Measurements from ENCODE around the gene RNF214.
A peak's percentile ranks its signal among the peaks of the same experiment; 100 is the strongest.
"Not testable (repeated sequence)": the region's sequence is repeated elsewhere in the genome, so short reads cannot be mapped to it uniquely, and the experiment has no call there.

Gene RNF214

GRCh38 chr11:117232911-117233409 is 489 bp downstream of the RNF214 start:
- no peak for DNase-seq

DNA sequence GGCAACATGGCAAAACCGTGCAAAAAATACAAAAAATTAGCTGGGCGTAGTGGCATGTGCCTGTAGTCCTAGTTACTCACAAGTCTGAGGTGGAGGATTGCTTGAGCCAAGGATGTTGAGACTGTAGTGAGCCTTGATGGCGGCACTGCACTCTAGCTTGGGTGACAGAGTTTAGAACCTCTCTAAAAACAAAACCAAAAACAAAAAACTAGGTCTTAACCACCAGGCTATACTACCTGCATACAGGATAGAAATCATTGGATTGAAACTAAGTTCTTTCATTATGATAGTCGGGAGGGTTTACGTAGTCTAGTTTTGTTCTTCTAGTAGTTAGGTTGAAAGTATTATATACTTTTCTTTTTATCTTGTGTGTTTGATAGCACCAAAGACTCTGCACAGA is 5.8 kb downstream of the RNF214 start:
- peak; percentile 22 for DNase-seq

DNA sequence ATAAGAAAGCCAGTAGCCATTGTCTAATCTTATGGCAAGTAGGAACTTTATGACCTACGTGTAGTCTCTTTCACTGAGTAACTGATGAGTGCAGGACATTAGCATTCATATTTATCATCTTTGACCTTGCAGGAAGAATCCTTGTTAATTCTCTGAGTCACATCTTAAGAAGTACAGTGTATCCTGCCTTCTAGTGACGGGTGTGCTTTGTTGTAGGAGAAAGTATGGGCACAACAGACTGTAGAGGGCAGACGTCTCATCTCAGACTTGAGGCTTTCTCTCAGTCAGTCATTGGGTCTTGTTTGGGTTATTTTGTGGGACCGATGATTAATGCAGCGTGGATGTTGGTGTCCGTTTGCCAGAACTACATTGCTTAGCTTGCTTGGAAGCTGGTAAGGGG is 6.8 kb downstream of the RNF214 start:
- no peak for DNase-seq

DNA sequence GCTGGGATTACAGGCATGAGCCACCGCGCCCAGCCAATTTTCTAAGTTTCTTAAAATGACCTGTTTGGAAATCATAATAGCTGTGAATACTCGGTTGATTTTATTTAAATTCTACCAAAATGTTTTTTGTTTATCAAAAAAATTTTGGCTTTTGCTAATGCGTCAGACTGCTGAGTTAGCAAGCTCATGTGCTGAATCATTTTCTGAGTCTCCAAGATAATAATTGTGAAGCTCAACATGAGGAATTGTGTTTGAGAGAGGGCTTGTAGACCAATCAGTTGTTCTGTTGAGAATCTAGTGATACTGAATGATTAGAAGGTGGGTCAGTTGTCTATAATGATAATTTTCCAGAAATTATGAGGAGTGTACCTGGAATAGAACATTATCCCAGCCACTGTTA is 15.9 kb downstream of the RNF214 start:
- no peak for DNase-seq

DNA sequence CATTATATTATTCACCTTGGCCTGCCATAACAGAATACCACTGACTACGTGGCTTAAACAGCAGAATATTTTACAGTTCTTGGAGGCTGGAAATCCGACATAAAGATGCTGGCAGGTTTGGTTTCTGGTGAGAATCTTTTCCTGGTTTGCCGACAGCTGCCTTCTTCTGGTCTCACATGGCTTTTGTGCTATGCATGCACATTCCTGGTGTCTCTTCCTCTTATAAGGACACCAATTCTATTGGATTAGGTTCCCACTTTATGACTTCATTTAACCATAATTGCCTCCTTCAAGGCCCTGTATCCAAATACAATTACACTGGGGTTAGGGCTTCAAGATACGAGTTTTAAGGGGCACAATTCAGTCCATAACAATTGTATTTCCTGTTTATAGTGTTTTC is 17.1 kb downstream of the RNF214 start:
- no peak for DNase-seq

DNA sequence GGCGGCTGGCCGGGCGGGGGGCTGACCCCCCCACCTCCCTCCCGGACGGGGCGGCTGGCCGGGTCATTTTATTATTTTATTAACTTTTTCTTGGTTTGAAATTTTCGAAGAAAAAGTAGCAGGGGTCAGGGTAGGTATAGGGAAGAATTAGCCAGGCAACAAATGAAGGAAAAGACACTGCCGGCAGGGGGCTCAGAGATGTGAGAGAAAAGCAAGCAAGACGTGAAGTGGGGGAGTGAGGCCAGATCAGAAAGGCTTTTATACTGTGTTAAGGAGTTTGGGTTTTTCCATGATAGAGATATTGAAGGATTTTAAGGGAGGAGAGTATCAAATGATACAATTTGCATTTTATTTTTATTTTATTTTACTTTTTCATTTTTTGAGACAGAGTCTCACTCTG is 19.0 kb downstream of the RNF214 start:
- no peak for DNase-seq

- no peak for DNase-seq
Observed at GRCh38 chr11:117255966-117256365, 23.5 kb downstream of the RNF214 start.

- DNase-seq = no peak
Observed at GRCh38 chr11:117256573-117256972, 24.1 kb downstream of the RNF214 start.

DNA sequence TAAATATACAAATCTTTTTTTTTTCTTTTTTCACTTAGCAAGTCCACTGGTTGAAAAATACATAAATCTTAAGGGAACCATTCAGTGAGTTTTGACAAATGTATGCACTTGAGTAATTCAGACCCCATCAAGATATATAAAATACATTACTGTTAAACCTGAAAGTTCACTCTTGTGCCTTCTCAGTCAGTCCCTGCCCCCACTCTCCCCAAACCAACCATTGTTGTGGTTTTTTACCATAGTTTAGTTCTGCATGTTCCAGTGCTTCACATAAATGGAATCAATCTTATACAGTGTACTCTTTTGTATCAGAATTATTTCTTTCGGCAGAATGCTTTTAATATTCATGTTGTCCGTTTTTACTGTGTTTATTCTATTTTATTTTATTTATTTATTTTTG is 26.1 kb downstream of the RNF214 start:
- DNase-seq = no peak

- DNase-seq = no peak
Observed at GRCh38 chr11:117259417-117259816, 26.9 kb downstream of the RNF214 start.

GRCh38 chr11:117264624-117265323 is 32.3 kb downstream of the RNF214 start:
- DNase-seq = not testable (repeated sequence)

- DNase-seq = no peak
Observed at GRCh38 chr11:117265745-117266144, 33.3 kb downstream of the RNF214 start.

GRCh38 chr11:117269856-117270255 is 37.4 kb downstream of the RNF214 start:
- DNase-seq = no peak

DNA sequence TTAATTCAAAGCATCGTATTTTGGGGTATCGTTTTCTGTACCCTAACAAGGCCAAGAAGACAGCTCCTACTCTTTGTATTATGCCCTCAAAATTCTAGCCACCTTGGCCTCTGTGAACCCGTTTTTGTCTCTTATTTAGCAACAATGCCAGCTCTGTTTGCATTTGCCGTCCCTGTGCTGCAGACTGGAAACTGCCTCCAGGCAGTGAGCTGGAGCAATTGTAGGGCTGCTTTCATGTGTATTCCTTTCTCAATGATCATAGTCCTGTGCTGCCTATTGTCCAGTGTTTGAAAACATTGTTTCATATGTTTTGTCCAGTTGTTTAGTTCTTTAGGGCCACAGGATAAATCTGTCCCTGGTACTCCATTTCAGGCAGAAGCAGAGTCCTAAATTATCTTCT is 38.7 kb downstream of the RNF214 start:
- no peak for DNase-seq

DNA sequence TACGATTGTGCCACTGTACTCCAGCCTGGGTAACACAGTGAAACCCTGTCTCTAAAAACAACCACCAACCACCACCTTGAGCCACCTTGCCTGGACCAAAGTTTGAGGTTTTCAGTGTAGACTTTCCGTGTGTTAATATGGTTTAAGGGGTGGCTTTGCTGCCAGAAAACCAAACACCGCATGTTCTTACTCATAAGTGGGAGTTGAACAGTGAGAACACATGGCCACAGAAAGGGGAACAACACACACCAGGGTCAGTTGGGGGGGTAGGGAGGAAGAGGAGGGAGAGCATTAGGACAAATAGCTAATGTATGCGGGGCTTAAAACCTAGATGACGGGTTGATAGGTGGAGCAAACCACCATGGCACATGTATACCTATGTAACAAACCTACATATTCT is 39.7 kb downstream of the RNF214 start:
- not testable (repeated sequence) for DNase-seq

DNA sequence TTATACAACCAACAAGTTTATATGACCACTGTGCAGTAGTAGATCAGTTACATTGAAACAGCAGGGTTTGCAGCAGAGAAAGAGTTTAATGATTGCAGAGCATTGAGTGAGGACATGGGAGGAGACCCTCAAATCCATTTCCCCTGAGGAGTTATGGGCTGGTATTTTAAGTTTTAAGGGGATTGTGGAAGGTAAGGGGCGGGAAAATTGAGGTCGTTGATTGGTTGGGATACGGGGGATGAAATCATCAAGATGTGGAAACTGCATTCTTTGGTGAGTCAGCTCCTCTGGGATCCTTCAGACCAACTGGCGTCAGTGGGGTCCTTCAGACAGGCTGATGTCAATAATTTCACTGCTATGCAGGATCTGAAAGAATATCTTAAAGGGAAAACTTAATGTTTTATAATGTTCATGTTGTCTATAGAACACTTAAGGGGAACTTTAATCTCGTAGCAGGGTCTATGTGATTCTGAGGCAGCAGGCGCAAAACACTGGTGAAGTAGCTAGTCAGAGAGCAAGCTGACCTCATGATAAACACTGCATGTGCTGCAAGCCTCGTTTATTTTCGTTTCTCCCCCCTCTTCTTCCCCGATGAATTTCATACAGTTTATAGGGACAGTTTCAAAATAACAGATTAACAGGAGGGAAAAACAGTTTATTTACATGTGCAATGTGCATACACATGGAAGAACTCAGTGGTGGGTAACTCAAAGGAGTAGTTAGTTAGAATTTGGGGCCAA is 41.2 kb downstream of the RNF214 start:
- no peak for DNase-seq

- no peak for DNase-seq
Observed at GRCh38 chr11:117278347-117278746, 45.9 kb downstream of the RNF214 start.

GRCh38 chr11:117279711-117280376 is 47.4 kb downstream of the RNF214 start:
- DNase-seq = peak; percentile 40

GRCh38 chr11:117281159-117281558 is 48.7 kb downstream of the RNF214 start:
- DNase-seq = no peak

DNA sequence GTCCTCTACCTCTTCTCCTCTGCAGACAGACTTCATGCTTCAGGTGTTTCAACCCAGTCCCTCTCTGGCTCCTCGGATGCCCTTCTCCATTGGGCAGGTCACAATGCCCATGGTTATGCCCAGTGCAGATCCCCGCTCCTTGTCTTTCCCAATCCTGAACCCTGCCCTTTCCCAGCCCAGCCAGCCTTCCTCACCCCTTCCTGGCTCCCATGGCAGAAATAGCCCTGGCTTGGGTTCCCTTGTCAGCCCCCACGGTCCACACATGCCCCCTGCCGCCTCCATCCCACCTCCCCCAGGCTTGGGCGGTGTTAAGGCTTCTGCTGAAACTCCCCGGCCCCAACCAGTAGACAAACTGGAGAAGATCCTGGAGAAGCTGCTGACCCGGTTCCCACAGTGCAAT is 49.4 kb downstream of the RNF214 start:
- no peak for DNase-seq

GRCh38 chr11:117282956-117283355 is 50.5 kb downstream of the RNF214 start:
- no peak for DNase-seq

DNA sequence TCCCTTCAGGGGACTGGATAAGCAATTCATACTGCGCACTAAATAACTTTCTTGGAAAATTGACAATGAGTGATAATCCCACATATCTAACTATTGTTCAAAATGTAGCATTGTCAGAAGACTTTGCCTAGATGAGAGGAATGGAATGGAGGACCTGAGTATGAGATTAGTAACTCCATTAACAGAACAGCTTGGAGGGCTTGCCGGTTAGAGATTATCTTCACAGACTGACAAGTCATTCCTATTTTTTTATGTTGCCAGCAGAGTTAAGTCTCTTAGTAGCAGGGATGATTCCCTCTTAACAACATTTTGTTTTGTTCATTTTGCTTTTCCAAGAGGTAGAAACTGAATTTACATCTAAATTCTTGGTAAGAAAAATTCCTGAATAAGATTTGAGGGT is 51.6 kb downstream of the RNF214 start:
- DNase-seq = no peak

GRCh38 chr11:117286588-117286987 is 54.1 kb downstream of the RNF214 start:
- no peak for DNase-seq

GRCh38 chr11:117287668-117288067 is 55.2 kb downstream of the RNF214 start:
- no peak for DNase-seq

Data from activated CD4-positive, alpha-beta T cell treated with anti-CD3 and anti-CD28 coated beads, Interleukin-2, amount 50 U/mL, for 16 hours (primary cell).